ENCODE measurements around the gene ABCD1.
A peak's percentile ranks its signal among the peaks of the same experiment; 100 is the strongest.

- TF ChIP-seq CTCF (IDR thresholded peaks at IDR 0.05) (peak; percentile 74), EZH2 (IDR thresholded peaks at IDR 0.05) (no peak), EZH2phosphoT487 (IDR thresholded peaks at IDR 0.05) (no peak)
Measured at GRCh38 chrX:153763989-153764755, 39.5 kb downstream of the ABCD1 start, which contains the start of gene PLXNB3.

All from neural progenitor cell (in vitro differentiated cells).